HPDE6-E6E7 (cell line): Measurements from ENCODE around the gene GOLGA6C.
"Not testable (repeated sequence)": the region's sequence is repeated elsewhere in the genome, so short reads cannot be mapped to it uniquely, and the experiment has no call there.

Source experiments
- DNase-seq: peaks from one replicate; pipeline ENCODE4 v3.0.0; 2011; ENCODE audit warnings: missing footprints; ENCODE audit errors: extremely low spot score

The GOLGA6C gene

GRCh38 chr15:75314552-75315290 lies 56.6 kb downstream of the GOLGA6C start:
- DNase-seq: no peak

- DNase-seq: not testable (repeated sequence)
These were observed 61.2 kb downstream of the GOLGA6C start for GRCh38 chr15:75319231-75319897.
